ENCODE results near the gene IRX4. TPM values are rescaled to one million over a fixed set of nuclear protein-coding genes. Genes with fewer than 3 reads are reported as not detected.

IRX4 gene
- total RNA-seq, 1 donor from 2014 or later = not detected

GRCh38 chr5:1892685-1893445 is 10.1 kb upstream of the IRX4 start:
- DNase-seq (ENCODE audit: low read depth, low spot score) = no peak

GRCh38 chr5:1892211-1892610 is 9.5 kb upstream of the IRX4 start:
- no peak for DNase-seq (ENCODE audit: low read depth, low spot score)

- no peak for DNase-seq (ENCODE audit: low read depth, low spot score)
Measured at GRCh38 chr5:1891391-1891790, 8.7 kb upstream of the IRX4 start.

GRCh38 chr5:1890296-1890695 is 7.6 kb upstream of the IRX4 start:
- DNase-seq (ENCODE audit: low read depth, low spot score) = no peak

GRCh38 chr5:1889321-1890065 is 6.8 kb upstream of the IRX4 start:
- DNase-seq (ENCODE audit: low read depth, low spot score) = no peak

GRCh38 chr5:1888541-1889251 is 6.0 kb upstream of the IRX4 start:
- no peak for DNase-seq (ENCODE audit: low read depth, low spot score)

- no peak for DNase-seq (ENCODE audit: low read depth, low spot score)
Measured at GRCh38 chr5:1887588-1888360, 5.0 kb upstream of the IRX4 start.

- no peak for DNase-seq (ENCODE audit: low read depth, low spot score)
Measured at GRCh38 chr5:1886846-1887587, 4.3 kb upstream of the IRX4 start.

- no peak for DNase-seq (ENCODE audit: low read depth, low spot score)
Measured at GRCh38 chr5:1885868-1886845, 3.4 kb upstream of the IRX4 start.

- DNase-seq (ENCODE audit: low read depth, low spot score) = no peak
Measured at GRCh38 chr5:1885404-1885755, 2.7 kb upstream of the IRX4 start.

GRCh38 chr5:1884678-1885403 is 2.1 kb upstream of the IRX4 start:
- no peak for DNase-seq (ENCODE audit: low read depth, low spot score)

GRCh38 chr5:1883925-1884677 is 1.4 kb upstream of the IRX4 start:
- DNase-seq (ENCODE audit: low read depth, low spot score) = no peak

- no peak for DNase-seq (ENCODE audit: low read depth, low spot score)
Measured at GRCh38 chr5:1883120-1883924, 597 bp upstream of the IRX4 start.

GRCh38 chr5:1881731-1882336 is 891 bp downstream of the IRX4 start:
- DNase-seq (ENCODE audit: low read depth, low spot score) = no peak

GRCh38 chr5:1881098-1881572 is 1.6 kb downstream of the IRX4 start:
- DNase-seq (ENCODE audit: low read depth, low spot score) = no peak

- no peak for DNase-seq (ENCODE audit: low read depth, low spot score)
Measured at GRCh38 chr5:1880377-1881025, 2.2 kb downstream of the IRX4 start.
